Activated naive CD8-positive, alpha-beta T cell (primary cell): ENCODE data around the gene PHC2.
A peak's percentile ranks its signal among the peaks of the same experiment; 100 is the strongest.

Source experiments
- H3K27ac Mint-ChIP-seq: one replicate; pipeline ENCODE4 v1.8.0; 2021; ENCODE audit warnings: mixed read lengths
- H3K27me3 Mint-ChIP-seq: one replicate; pipeline ENCODE4 v1.8.0; 2021; ENCODE audit warnings: mixed read lengths
- H3K36me3 Mint-ChIP-seq: one replicate; pipeline ENCODE4 v1.8.0; 2021; ENCODE audit warnings: mixed read lengths
- H3K4me1 Mint-ChIP-seq: one replicate; pipeline ENCODE4 v1.8.0; 2021; ENCODE audit warnings: low read depth, mixed read lengths
- H3K4me3 Mint-ChIP-seq: one replicate; pipeline ENCODE4 v1.8.0; 2021; ENCODE audit warnings: mild to moderate bottlenecking, mixed read lengths
- H3K9me3 Mint-ChIP-seq: one replicate; pipeline ENCODE4 v1.8.0; 2021; ENCODE audit warnings: low read depth, mixed read lengths

The PHC2 gene

DNA sequence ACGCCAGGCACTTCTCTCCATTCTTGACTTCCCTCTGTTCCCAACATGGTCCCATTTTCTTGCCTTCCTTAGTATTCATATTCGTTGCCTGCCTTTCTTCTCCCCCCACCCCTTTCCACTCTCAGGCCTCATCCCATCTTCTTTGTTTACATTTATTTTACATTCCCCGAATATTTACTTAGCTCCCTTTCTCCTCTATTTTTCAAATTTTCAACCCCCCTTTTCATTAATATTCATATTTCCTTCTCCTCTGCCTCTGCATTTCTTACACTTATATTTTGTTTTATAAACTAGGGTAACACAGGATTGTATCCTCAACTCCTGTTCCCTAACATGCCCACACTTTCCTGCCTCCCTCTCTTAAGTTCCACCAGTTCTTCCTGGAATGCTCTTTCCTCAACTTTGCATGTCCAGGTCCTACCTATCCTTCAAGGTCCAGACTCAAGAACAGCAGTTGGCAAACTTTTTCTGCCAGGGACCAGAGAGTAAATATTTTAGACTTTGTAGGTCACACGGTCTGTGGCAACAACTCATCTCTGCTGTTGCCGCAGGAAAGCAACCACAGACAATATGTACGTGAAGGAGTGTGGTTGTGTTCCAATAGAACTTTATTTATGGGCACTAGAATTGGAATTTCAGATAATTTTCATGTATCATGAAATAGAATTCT lies 80.1 kb downstream of the PHC2 start:
- H3K36me3 Mint-ChIP-seq, result peaks cover 6% of the 10 kb centered on the region
- no peaks in the 10 kb centered on the region for H3K9me3 Mint-ChIP-seq
- H3K4me3 Mint-ChIP-seq, result peak overlapping the region; percentile 92
- H3K27me3 Mint-ChIP-seq, result no peaks in the 10 kb centered on the region
- peak overlapping the region; percentile 92 for H3K27ac Mint-ChIP-seq
- H3K4me1 Mint-ChIP-seq, result peaks cover 38% of the 10 kb centered on the region

DNA sequence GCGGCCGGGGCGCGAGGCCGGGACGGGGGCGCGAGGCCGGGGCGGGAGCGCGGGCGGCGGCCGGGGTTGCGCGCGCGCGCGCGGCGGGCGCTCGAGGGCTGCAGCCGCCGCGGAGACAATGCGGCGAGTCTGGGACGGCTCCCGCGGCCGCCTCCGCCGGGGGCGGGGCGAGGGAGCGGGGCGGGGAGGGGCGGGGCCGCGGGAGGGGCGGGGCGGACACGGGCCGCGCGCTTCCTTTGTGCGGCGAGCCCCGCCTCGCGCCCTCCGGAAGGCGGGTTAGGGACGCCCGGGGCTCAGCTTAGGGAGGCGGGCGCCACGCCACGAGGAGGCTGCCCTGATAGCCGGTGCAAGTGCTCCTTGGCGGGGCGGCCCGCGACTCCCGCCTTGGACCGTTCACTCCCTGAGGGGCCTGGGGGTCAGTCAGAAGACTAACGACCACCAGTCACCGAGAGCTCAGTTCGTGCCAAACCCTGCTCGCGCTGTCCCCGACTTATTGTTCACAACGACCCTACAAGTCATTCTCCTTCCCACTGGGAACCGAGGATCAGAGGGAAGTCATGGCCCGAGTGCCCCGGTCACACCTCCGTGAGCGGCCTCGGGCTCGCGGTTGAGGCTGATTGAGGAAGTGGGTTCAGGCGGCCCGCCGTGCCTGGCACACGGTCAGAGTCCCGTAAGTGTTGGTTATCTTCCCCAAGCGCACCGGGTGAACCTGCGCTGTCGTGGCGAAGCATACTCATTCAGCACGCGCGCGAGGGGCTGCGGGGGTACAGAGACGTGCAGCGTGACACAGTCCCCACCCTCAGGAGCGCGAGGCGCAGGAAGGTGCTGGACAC lies 80.9 kb downstream of the PHC2 start:
- Mint-ChIP-seq H3K27ac (peak overlapping the region; percentile 92), H3K9me3 (no peaks in the 10 kb centered on the region), H3K4me3 (peak overlapping the region; percentile 92), H3K27me3 (no peaks in the 10 kb centered on the region), H3K36me3 (peaks cover 8% of the 10 kb centered on the region), H3K4me1 (peaks cover 45% of the 10 kb centered on the region)

GRCh38 chr1:33349081-33349759 lies 81.7 kb downstream of the PHC2 start:
- peaks cover 49% of the 10 kb centered on the region for H3K4me1 Mint-ChIP-seq
- peak overlapping the region; percentile 92 for H3K27ac Mint-ChIP-seq
- H3K36me3 Mint-ChIP-seq, result peaks cover 8% of the 10 kb centered on the region

DNA sequence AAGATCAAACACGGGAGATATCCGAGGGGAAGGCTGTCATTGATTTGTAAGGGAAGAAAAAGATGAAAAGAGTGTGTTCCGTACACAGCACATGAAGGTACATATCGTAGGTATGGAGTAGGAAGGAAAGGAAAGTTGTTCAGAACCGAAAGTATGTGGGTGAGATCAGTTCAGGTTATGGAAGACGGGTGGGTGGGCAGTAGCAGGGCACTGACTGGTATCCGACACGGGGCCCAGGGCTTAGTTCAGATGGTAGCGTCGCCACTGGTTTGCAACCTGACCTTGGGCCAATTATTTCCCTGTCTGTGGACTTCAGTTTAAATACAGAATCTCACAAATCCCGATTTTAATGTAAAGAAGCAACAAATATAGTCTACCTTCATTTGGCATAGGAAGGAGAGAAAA lies 82.2 kb downstream of the PHC2 start:
- Mint-ChIP-seq H3K9me3 (no peaks in the 10 kb centered on the region), H3K27me3 (no peaks in the 10 kb centered on the region), H3K27ac (peak overlapping the region; percentile 92), H3K4me1 (peaks cover 53% of the 10 kb centered on the region), H3K4me3 (peak overlapping the region; percentile 93), H3K36me3 (peaks cover 8% of the 10 kb centered on the region)

More at GRCh38 chr1:33349081-33349759, 81.7 kb downstream of the PHC2 start:
- H3K9me3 Mint-ChIP-seq, result no peaks in the 10 kb centered on the region
- no peaks in the 10 kb centered on the region for H3K27me3 Mint-ChIP-seq
- H3K4me3 Mint-ChIP-seq, result peak overlapping the region; percentile 93

DNA sequence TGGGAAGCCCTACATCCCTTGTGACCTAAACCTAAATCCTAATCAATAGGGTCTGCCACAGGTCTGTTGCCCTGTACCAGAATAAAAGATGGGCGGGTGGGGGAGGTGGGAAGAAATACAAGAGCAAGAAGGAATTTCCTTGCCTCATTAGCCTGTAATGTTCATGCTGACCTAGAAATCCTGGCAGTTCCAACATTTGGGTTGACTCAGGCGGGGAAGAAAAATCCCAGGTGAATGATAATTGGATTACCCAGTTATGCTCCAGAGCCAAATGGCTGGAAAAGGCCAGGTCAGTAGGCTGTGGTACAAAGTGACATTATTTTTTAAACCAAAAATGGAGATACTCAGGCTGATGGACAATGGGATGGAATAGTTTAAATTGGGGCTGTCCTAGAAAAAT lies 82.7 kb downstream of the PHC2 start:
- H3K4me3 Mint-ChIP-seq, result peak overlapping the region; percentile 93
- H3K27me3 Mint-ChIP-seq, result no peaks in the 10 kb centered on the region
- peaks cover 56% of the 10 kb centered on the region for H3K4me1 Mint-ChIP-seq
- H3K36me3 Mint-ChIP-seq, result peaks cover 8% of the 10 kb centered on the region
- peak overlapping the region; percentile 92 for H3K27ac Mint-ChIP-seq
- no peaks in the 10 kb centered on the region for H3K9me3 Mint-ChIP-seq

DNA sequence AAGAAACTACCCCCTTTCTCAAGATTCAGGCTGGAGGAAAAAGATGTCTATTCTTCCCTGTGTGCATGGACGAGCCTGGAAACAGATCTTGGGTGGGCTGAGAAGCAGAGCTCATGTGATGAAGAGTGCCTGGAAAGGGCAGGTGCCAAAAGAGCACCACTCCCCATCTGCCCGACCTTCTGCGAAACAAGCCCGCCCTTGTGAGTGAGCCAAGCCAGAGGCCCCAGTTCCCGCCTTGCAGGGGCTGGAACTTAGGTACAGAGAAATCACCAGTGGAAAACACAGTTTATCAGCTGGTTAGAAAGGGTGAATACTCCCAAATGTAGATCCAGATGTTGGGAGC lies 83.3 kb downstream of the PHC2 start:
- Mint-ChIP-seq H3K4me3 (peak overlapping the region; percentile 93), H3K36me3 (peaks cover 8% of the 10 kb centered on the region), H3K27me3 (no peaks in the 10 kb centered on the region), H3K4me1 (peaks cover 57% of the 10 kb centered on the region), H3K27ac (peak overlapping the region; percentile 59), H3K9me3 (no peaks in the 10 kb centered on the region)

- Mint-ChIP-seq H3K9me3 (no peaks in the 10 kb centered on the region), H3K27me3 (no peaks in the 10 kb centered on the region), H3K4me1 (peaks cover 61% of the 10 kb centered on the region), H3K4me3 (peak overlapping the region; percentile 93), H3K36me3 (peaks cover 8% of the 10 kb centered on the region), H3K27ac (peak overlapping the region; percentile 59)
Observed at GRCh38 chr1:33346927-33347649, 83.8 kb downstream of the PHC2 start.

DNA sequence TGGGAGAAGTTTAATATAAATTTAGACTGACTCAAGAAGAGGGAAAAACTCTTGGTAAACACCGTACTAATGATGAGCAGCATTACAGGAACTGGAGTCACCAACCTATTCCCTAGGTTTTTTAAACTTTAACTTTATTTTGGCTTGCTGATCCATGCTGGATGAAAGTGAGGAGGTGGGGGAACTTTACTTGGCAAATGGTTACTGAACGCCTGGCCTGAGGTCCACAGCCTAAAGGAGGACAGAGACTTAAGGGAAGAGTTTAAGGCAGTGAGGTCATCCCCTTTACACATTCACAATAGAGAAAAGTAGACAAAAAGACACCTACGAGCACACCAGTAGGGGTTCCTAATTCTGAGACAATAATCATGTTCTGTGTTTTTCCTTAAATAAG lies 84.4 kb downstream of the PHC2 start:
- no peaks in the 10 kb centered on the region for H3K9me3 Mint-ChIP-seq

GRCh38 chr1:33344896-33345560 lies 85.9 kb downstream of the PHC2 start:
- H3K27me3 Mint-ChIP-seq, result no peaks in the 10 kb centered on the region
- peaks cover 8% of the 10 kb centered on the region for H3K36me3 Mint-ChIP-seq
- H3K4me1 Mint-ChIP-seq, result peaks cover 64% of the 10 kb centered on the region
- H3K9me3 Mint-ChIP-seq, result no peaks in the 10 kb centered on the region
- H3K27ac Mint-ChIP-seq, result no peak overlapping the region
- no peak overlapping the region for H3K4me3 Mint-ChIP-seq

More for the DNA sequence above, 84.4 kb downstream of the PHC2 start:
- Mint-ChIP-seq H3K27ac (no peak overlapping the region), H3K4me3 (peak overlapping the region; percentile 93), H3K27me3 (no peaks in the 10 kb centered on the region), H3K36me3 (peaks cover 8% of the 10 kb centered on the region), H3K4me1 (peaks cover 62% of the 10 kb centered on the region)

DNA sequence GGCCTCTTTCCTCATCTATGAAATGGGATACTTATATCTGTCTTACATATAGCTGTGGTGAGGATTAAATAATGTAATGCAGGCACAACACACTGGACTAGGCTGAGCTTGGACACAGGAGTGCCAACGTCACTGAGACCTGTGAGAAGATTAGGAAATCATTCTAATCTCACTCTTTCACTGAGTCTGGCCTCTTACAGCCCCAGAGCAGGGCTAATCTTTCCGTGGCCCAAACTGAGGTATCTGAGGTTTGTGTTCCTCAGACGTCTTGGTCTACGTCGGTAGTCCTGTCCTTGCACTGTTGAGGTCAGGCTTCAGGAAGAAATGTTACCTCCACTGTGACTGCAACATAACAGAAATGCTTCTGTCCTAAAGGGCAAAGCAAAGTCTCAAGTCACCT lies 87.4 kb downstream of the PHC2 start:
- Mint-ChIP-seq H3K4me1 (peaks cover 69% of the 10 kb centered on the region), H3K9me3 (no peaks in the 10 kb centered on the region), H3K36me3 (peaks cover 8% of the 10 kb centered on the region), H3K27me3 (no peaks in the 10 kb centered on the region), H3K27ac (no peak overlapping the region), H3K4me3 (no peak overlapping the region)

- H3K27ac Mint-ChIP-seq, result no peak overlapping the region
- no peaks in the 10 kb centered on the region for H3K9me3 Mint-ChIP-seq
- H3K4me3 Mint-ChIP-seq, result no peak overlapping the region
- H3K36me3 Mint-ChIP-seq, result peaks cover 6% of the 10 kb centered on the region
- H3K4me1 Mint-ChIP-seq, result peaks cover 69% of the 10 kb centered on the region
- H3K27me3 Mint-ChIP-seq, result no peaks in the 10 kb centered on the region
Observed at GRCh38 chr1:33342041-33342723, 88.7 kb downstream of the PHC2 start.

DNA sequence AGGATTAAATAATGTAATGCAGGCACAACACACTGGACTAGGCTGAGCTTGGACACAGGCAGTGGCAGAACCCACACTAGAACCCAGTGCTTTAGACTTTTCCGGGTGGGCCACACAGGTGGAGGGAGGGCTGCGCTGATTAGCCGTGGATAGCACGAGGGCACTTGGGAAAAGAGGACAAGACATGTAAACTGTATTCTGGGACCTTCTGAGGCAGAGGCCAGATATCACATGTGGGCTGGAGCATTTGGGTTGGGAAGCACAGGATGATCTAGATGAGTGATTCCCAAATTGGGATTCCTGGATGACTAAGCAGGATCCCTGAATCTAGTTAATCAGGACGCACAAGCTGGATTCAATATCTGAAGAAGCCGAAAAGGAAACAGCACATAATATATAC lies 89.7 kb downstream of the PHC2 start:
- H3K27ac Mint-ChIP-seq, result no peak overlapping the region
- no peaks in the 10 kb centered on the region for H3K27me3 Mint-ChIP-seq
- peaks cover 64% of the 10 kb centered on the region for H3K4me1 Mint-ChIP-seq
- no peaks in the 10 kb centered on the region for H3K9me3 Mint-ChIP-seq
- H3K4me3 Mint-ChIP-seq, result no peak overlapping the region
- H3K36me3 Mint-ChIP-seq, result peaks cover 2% of the 10 kb centered on the region

- Mint-ChIP-seq H3K4me1 (peaks cover 58% of the 10 kb centered on the region), H3K9me3 (no peaks in the 10 kb centered on the region), H3K36me3 (no peaks in the 10 kb centered on the region), H3K4me3 (no peak overlapping the region), H3K27ac (no peak overlapping the region), H3K27me3 (no peaks in the 10 kb centered on the region)
Observed at GRCh38 chr1:33339413-33339812, 91.5 kb downstream of the PHC2 start.
